DOHH2 (cell line): Measurements from ENCODE around the gene UCHL5.

Source experiments
- H3F3A ChIP-seq: fragments of 200-600 bp; sonication (generic), shearing (Covaris generic); 2 replicates; pipeline ENCODE4 v1.6.0; 2016; ENCODE audit warnings: antibody characterized with exemption, mild to moderate bottlenecking; ENCODE audit not compliant: control insufficient read depth, insufficient read depth
- H3K27ac ChIP-seq: fragments of 200-600 bp; sonication (generic); 2 replicates; pipeline ENCODE4 v1.5.1; 2014; ENCODE audit warnings: low read depth, mild to moderate bottlenecking, low read length, moderate library complexity
- H3K27me3 ChIP-seq: fragments of 200-600 bp; sonication (generic); 2 replicates; pipeline ENCODE4 v1.6.1; 2014; ENCODE audit warnings: mild to moderate bottlenecking, low read length, mixed read lengths; ENCODE audit not compliant: control insufficient read depth
- H3K36me3 ChIP-seq: fragments of 200-600 bp; sonication (generic); 2 replicates; pipeline ENCODE4 v1.6.1; 2014; ENCODE audit warnings: mild to moderate bottlenecking, low read length, moderate library complexity, mixed read lengths; ENCODE audit not compliant: control insufficient read depth
- H3K4me1 ChIP-seq: fragments of 200-600 bp; sonication (generic); 2 replicates; pipeline ENCODE4 v1.6.1; 2014; ENCODE audit warnings: mild to moderate bottlenecking, low read length, mixed read lengths; ENCODE audit not compliant: control insufficient read depth
- H3K4me2 ChIP-seq: fragments of 200-600 bp; sonication (generic); 2 replicates; pipeline ENCODE4 v1.6.0; 2014; ENCODE audit warnings: mild to moderate bottlenecking, low read length, moderate library complexity
- H3K4me3 ChIP-seq: fragments of 200-600 bp; sonication (generic); 2 replicates; pipeline ENCODE4 v1.5.1; 2014; ENCODE audit warnings: mild to moderate bottlenecking, low read length, mixed read lengths
- H3K79me2 ChIP-seq: fragments of 200-600 bp; sonication (generic); 2 replicates; pipeline ENCODE4 v1.6.1; 2014; ENCODE audit warnings: mild to moderate bottlenecking, low read length, mixed read lengths; ENCODE audit not compliant: control insufficient read depth
- H3K9me2 ChIP-seq: fragments of 200-600 bp; sonication (generic); replicated peaks from 2 replicates; pipeline ENCODE4 v1.6.1; 2014; ENCODE audit warnings: mild to moderate bottlenecking, low read length, mixed read lengths; ENCODE audit not compliant: control insufficient read depth
- H3K9me3 ChIP-seq: fragments of 200-600 bp; sonication (generic); 2 replicates; pipeline ENCODE4 v1.6.1; 2014; ENCODE audit warnings: antibody characterized with exemption, low read length, mixed read lengths; ENCODE audit not compliant: control insufficient read depth, insufficient read depth
- H4K20me1 ChIP-seq: fragments of 200-600 bp; sonication (generic); 2 replicates; pipeline ENCODE4 v1.6.0; 2014; ENCODE audit warnings: low read depth, mild to moderate bottlenecking, antibody characterized with exemption, low read length, moderate library complexity; ENCODE audit not compliant: control insufficient read depth, insufficient read depth
- EZH2phosphoT487 ChIP-seq: fragments of 200-600 bp; sonication (generic); IDR thresholded peaks from 2 replicates; pipeline ENCODE4 v1.6.1; 2017; ENCODE audit warnings: borderline replicate concordance, mild to moderate bottlenecking, antibody characterized with exemption, low read length, moderate library complexity, mixed read lengths
- TF ChIP-seq, protein P1 (sequence below): fragments of 200-600 bp; sonication (generic); IDR thresholded peaks from one replicate; pipeline ENCODE4 v1.5.1; 2014; ENCODE audit warnings: antibody characterized with exemption, mild to moderate bottlenecking, low read depth, low read length; ENCODE audit not compliant: poor library complexity, severe bottlenecking

Gene UCHL5

DNA sequence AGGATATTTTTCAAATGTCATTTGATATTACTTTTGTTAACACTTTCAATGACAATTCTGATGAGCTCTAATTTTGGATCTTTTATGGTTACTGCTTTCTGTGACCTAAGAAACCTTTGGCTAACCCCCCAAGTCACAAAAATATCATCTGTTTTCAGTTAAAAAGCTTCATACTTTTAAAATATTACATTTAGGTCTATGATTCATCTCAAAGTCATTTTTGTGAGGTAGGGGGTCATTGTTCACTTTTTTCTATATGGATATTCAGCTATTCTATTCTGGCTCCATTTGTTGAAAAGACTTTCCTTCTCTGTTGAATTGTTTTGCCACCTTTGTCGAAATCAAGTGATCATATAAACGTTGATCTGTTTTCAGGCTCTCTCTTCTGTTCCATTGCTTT lies 44.8 kb downstream of the UCHL5 start:
- no peak overlapping the region for H3K4me2 ChIP-seq
- peaks cover 22% of the 10 kb centered on the region for H3K36me3 ChIP-seq
- H3F3A ChIP-seq, result peaks cover 4% of the 10 kb centered on the region; the same call in 1 of the 2 replicates
- no peaks in the 10 kb centered on the region for H3K4me1 ChIP-seq
- H3K9me3 ChIP-seq, result no peaks in the 10 kb centered on the region
- no peaks in the 10 kb centered on the region for H3K9me2 ChIP-seq
- H3K27ac ChIP-seq, result no peak overlapping the region
- no peaks in the 10 kb centered on the region for H3K27me3 ChIP-seq
- no peak overlapping the region for H3K4me3 ChIP-seq
- TF ChIP-seq, protein P1, sequence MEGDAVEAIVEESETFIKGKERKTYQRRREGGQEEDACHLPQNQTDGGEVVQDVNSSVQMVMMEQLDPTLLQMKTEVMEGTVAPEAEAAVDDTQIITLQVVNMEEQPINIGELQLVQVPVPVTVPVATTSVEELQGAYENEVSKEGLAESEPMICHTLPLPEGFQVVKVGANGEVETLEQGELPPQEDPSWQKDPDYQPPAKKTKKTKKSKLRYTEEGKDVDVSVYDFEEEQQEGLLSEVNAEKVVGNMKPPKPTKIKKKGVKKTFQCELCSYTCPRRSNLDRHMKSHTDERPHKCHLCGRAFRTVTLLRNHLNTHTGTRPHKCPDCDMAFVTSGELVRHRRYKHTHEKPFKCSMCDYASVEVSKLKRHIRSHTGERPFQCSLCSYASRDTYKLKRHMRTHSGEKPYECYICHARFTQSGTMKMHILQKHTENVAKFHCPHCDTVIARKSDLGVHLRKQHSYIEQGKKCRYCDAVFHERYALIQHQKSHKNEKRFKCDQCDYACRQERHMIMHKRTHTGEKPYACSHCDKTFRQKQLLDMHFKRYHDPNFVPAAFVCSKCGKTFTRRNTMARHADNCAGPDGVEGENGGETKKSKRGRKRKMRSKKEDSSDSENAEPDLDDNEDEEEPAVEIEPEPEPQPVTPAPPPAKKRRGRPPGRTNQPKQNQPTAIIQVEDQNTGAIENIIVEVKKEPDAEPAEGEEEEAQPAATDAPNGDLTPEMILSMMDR, result no peak
- no peak for TF ChIP-seq EZH2phosphoT487
- no peaks in the 10 kb centered on the region for H3K79me2 ChIP-seq
- no peaks in the 10 kb centered on the region for H4K20me1 ChIP-seq

DNA sequence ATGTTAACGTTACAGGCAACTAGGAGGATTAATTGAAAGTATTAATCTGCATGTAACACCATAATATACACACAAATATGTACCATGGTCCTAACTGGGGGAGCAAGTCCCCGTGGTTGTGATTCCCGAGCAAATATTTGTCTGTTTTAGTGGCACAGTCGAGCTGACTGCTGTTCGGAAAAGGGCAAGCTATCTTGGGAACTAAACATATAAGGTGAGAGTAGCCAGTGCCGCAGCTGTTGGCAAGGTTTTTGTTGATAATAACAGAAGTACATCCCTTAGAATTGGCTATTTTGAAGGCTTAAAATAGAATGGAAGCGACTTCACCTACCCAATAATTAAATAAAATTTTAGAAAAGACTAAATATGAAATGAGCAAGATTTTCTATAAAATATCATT lies 45.5 kb downstream of the UCHL5 start:
- TF ChIP-seq, protein P1, result no peak
- no peak for TF ChIP-seq EZH2phosphoT487
- H3F3A ChIP-seq, result peaks cover 4% of the 10 kb centered on the region; the same call in 1 of the 2 replicates
- H3K9me3 ChIP-seq, result no peaks in the 10 kb centered on the region
- no peaks in the 10 kb centered on the region for H4K20me1 ChIP-seq
- no peak overlapping the region for H3K4me2 ChIP-seq
- no peak overlapping the region for H3K4me3 ChIP-seq
- H3K36me3 ChIP-seq, result peaks cover 17% of the 10 kb centered on the region
- no peaks in the 10 kb centered on the region for H3K9me2 ChIP-seq
- no peak overlapping the region for H3K27ac ChIP-seq
- H3K4me1 ChIP-seq, result no peaks in the 10 kb centered on the region
- no peaks in the 10 kb centered on the region for H3K27me3 ChIP-seq
- H3K79me2 ChIP-seq, result no peaks in the 10 kb centered on the region

DNA sequence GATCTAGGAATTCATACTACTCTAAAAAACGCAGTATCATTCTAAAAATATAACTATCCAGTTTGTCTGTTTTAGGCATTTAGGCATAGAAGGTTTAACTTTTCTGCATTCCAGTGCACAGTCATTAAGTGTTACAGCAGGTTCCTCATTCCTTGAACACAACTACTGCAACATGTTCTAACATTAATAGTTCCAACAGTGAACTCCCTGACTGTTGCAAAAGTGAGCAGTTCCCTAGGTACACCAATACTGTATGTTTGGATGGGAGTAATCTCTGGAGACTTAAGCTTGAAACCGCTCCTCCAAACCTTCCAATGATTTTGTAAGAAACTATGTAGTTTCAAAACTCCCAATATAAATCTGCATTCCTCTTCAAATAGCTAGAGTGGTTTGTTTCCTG lies 46.2 kb downstream of the UCHL5 start:
- Histone ChIP-seq H3K27me3 (no peaks in the 10 kb centered on the region), H3K4me2 (no peak overlapping the region), H3K9me3 (no peaks in the 10 kb centered on the region), H3K27ac (no peak overlapping the region), H3K9me2 (no peaks in the 10 kb centered on the region), H3K79me2 (no peaks in the 10 kb centered on the region), H4K20me1 (no peaks in the 10 kb centered on the region), H3K4me1 (no peaks in the 10 kb centered on the region), H3K4me3 (no peak overlapping the region), H3K36me3 (peaks cover 16% of the 10 kb centered on the region), H3F3A (peaks cover 4% of the 10 kb centered on the region; the same call in 1 of the 2 replicates)
- TF ChIP-seq, protein P1, result no peak
- no peak for TF ChIP-seq EZH2phosphoT487
